Bronchial epithelial cell (primary cell): Measurements from ENCODE around the gene KDM4F. TPM values are rescaled to one million over a fixed set of nuclear protein-coding genes. Genes with fewer than 3 reads are reported as not detected.
"Not testable (repeated sequence)": the region's sequence is repeated elsewhere in the genome, so short reads cannot be mapped to it uniquely, and the experiment has no call there.

ENCODE experiments used
- DNase-seq: peaks from one replicate; pipeline ENCODE4 v3.0.0-alpha.2; 2010; ENCODE audit warnings: low read depth
- FAIRE-seq: peaks from 2 replicates; lab custom pipeline; 2011; peaks lifted over from hg19 to GRCh38; lab: Jason Lieb, UNC
- H3K27me3 ChIP-seq: 2 replicates; pipeline ENCODE4 v1.5.1; 2011; ENCODE audit warnings: low read length; ENCODE audit not compliant: control insufficient read depth, insufficient read depth
- H3K36me3 ChIP-seq: 2 replicates; pipeline ENCODE4 v1.5.1; 2011; ENCODE audit warnings: low read length; ENCODE audit not compliant: control insufficient read depth, insufficient read depth
- H3K4me3 ChIP-seq: 2 replicates; pipeline ENCODE4 v1.5.1; 2011; ENCODE audit warnings: mild to moderate bottlenecking, low read depth, low read length, control low read depth
- CTCF ChIP-seq: IDR thresholded peaks from 2 replicates; pipeline ENCODE4 v1.5.1; 2011; ENCODE audit warnings: mild to moderate bottlenecking, moderate library complexity, low read length, control low read depth, inconsistent platforms; ENCODE audit not compliant: insufficient read depth, severe bottlenecking
- total RNA-seq: library from RNA; depleted of rRNA; stranded (reverse); fragments of >200 nt; gene quantifications from 2 replicates; pipeline ENCODE4 v1.2.1, GENCODE V29; 2014

Gene KDM4F
- not detected in 2 replicates for total RNA-seq

- not testable (repeated sequence) for H3K27me3 ChIP-seq, DNase-seq, H3K36me3 ChIP-seq, H3K4me3 ChIP-seq
- FAIRE-seq = peak; percentile 98
Observed at GRCh38 chr11:95049122-95049521, at the start of gene KDM4F. Gene KDM4F, plus strand, starts transcription at chr11:95049422.

- Histone ChIP-seq H3K4me3 (no peak overlapping the region), H3K27me3 (no peaks in the 10 kb centered on the region), H3K36me3 (no peaks in the 10 kb centered on the region)
- TF ChIP-seq CTCF = no peak
- FAIRE-seq = no peak
- peak; percentile 54 for DNase-seq
Observed at GRCh38 chr11:95003716-95004115, 45.5 kb upstream of the KDM4F start.

- no peak overlapping the region for H3K4me3 ChIP-seq
- DNase-seq (no peak), FAIRE-seq (no peak)
- no peaks in the 10 kb centered on the region for H3K36me3 ChIP-seq
- H3K27me3 ChIP-seq = no peaks in the 10 kb centered on the region
- TF ChIP-seq CTCF = no peak
Observed at GRCh38 chr11:95005642-95006041, 43.6 kb upstream of the KDM4F start.

GRCh38 chr11:95011376-95011775 lies 37.8 kb upstream of the KDM4F start:
- no peak overlapping the region for H3K4me3 ChIP-seq
- DNase-seq (peak; percentile 22), FAIRE-seq (no peak)
- H3K27me3 ChIP-seq = no peaks in the 10 kb centered on the region
- TF ChIP-seq CTCF = no peak
- no peaks in the 10 kb centered on the region for H3K36me3 ChIP-seq

- DNase-seq (no peak), FAIRE-seq (no peak)
- Histone ChIP-seq H3K4me3 (no peak overlapping the region), H3K36me3 (no peaks in the 10 kb centered on the region), H3K27me3 (no peaks in the 10 kb centered on the region)
- TF ChIP-seq CTCF = no peak
Observed at GRCh38 chr11:95014184-95014821, 34.9 kb upstream of the KDM4F start.

- no peak for DNase-seq
- no peaks in the 10 kb centered on the region for H3K27me3 ChIP-seq
- no peak for TF ChIP-seq CTCF
- no peak overlapping the region for H3K4me3 ChIP-seq
- H3K36me3 ChIP-seq = no peaks in the 10 kb centered on the region
- FAIRE-seq = no peak
Observed at GRCh38 chr11:95016139-95016538, 33.1 kb upstream of the KDM4F start.

- not testable (repeated sequence) for H3K27me3 ChIP-seq, H3K36me3 ChIP-seq, DNase-seq, FAIRE-seq, H3K4me3 ChIP-seq
Observed at GRCh38 chr11:95021468-95021867, 27.8 kb upstream of the KDM4F start.
